IMR-90 (cell line): ENCODE results near the gene MALL. TPM values are rescaled to one million over a fixed set of nuclear protein-coding genes. Genes with fewer than 3 reads are reported as not detected.

Experiments
- ATAC-seq: fragments of 200-7000 bp; cut with Tn5 transposase; 2 replicates; pipeline ENCODE4 v1.9.1; 2020; ENCODE audit warnings: low read depth, mild to moderate bottlenecking, moderate library complexity
- BruUV-seq: library from RNA; stranded (reverse); fragments of 400-500 nt; replicated peaks from 2 replicates; lab custom pipeline; 2021; lab: Mats Ljungman, UMichigan
- CTCF ChIA-PET: fragments of 300-600 bp; formaldehyde crosslinking; extraction: SDS; loops from one replicate; lab custom pipeline; 2021; ENCODE audit warnings: antibody characterized with exemption; lab: Yijun Ruan, JAX
- POLR2A ChIA-PET: fragments of 300-600 bp; sonication (Branson Sonifier 250); formaldehyde crosslinking; loops from one replicate; lab custom pipeline; 2022; ENCODE audit warnings: antibody characterized with exemption; ENCODE audit not compliant: unreplicated experiment; lab: Charles Lee
- DNase-seq: peaks from one replicate; pipeline ENCODE4 v3.0.0; 2013
- H2AFZ ChIP-seq: replicated peaks from 2 replicates; pipeline ENCODE3; 2013; ENCODE audit warnings: low read length, mild to moderate bottlenecking; ENCODE audit not compliant: poor library complexity
- H2AK5ac ChIP-seq: 2 replicates; pipeline ENCODE4 v1.6.1; 2013; ENCODE audit warnings: low read depth, low read length, inconsistent platforms
- H2AK9ac ChIP-seq: replicated peaks from 2 replicates; pipeline ENCODE3; 2013; ENCODE audit warnings: mild to moderate bottlenecking, low read depth, low read length, moderate library complexity; ENCODE audit not compliant: poor library complexity
- H2BK120ac ChIP-seq: 2 replicates; pipeline ENCODE4 v1.6.1; 2013; ENCODE audit warnings: low read depth, low read length, inconsistent platforms
- H2BK15ac ChIP-seq: 3 replicates; pipeline ENCODE4 v1.6.1; 2013; ENCODE audit warnings: low read depth, low read length, inconsistent platforms
- H2BK20ac ChIP-seq: 2 replicates; pipeline ENCODE4 v1.6.1; 2013; ENCODE audit warnings: low read depth, mild to moderate bottlenecking, inconsistent platforms, low read length, moderate library complexity
- H2BK5ac ChIP-seq: 2 replicates; pipeline ENCODE4 v1.6.1; 2013; ENCODE audit warnings: mild to moderate bottlenecking, low read depth, low read length, inconsistent platforms; ENCODE audit not compliant: poor library complexity, severe bottlenecking
- H3K14ac ChIP-seq: replicated peaks from 2 replicates; pipeline ENCODE4 v1.6.1; 2013; ENCODE audit warnings: low read depth, low read length, inconsistent platforms
- H3K18ac ChIP-seq: 2 replicates; pipeline ENCODE4 v1.6.1; 2013; ENCODE audit warnings: low read depth, low read length, control low read depth
- H3K23ac ChIP-seq: 2 replicates; pipeline ENCODE4 v1.6.1; 2013; ENCODE audit warnings: low read depth, low read length, inconsistent platforms
- H3K27ac ChIP-seq: 2 replicates; pipeline ENCODE4 v1.5.1; 2013; ENCODE audit warnings: mild to moderate bottlenecking, control low read depth, low read length; ENCODE audit not compliant: insufficient read depth
- H3K27me3 ChIP-seq: 2 replicates; pipeline ENCODE4 v1.6.1; 2013; ENCODE audit warnings: low read length; ENCODE audit not compliant: control insufficient read depth, insufficient read depth
- H3K36me3 ChIP-seq: 2 replicates; pipeline ENCODE4 v1.6.1; 2013; ENCODE audit warnings: low read length, mixed read lengths; ENCODE audit not compliant: control insufficient read depth, insufficient read depth
- H3K4ac ChIP-seq: 2 replicates; pipeline ENCODE4 v1.6.1; 2013; ENCODE audit warnings: low read depth, low read length, inconsistent platforms
- H3K4me1 ChIP-seq: 2 replicates; pipeline ENCODE4 v1.6.1; 2013; ENCODE audit warnings: low read length, mixed read lengths; ENCODE audit not compliant: control insufficient read depth, insufficient read depth
- H3K4me2 ChIP-seq: 2 replicates; pipeline ENCODE4 v1.6.1; 2013; ENCODE audit warnings: low read depth, mild to moderate bottlenecking, control low read depth, low read length, moderate library complexity
- H3K4me3 ChIP-seq: 2 replicates; pipeline ENCODE4 v1.5.1; 2013; ENCODE audit warnings: low read depth, mild to moderate bottlenecking, control low read depth, low read length, moderate library complexity; ENCODE audit not compliant: insufficient read depth
- H3K56ac ChIP-seq: 2 replicates; pipeline ENCODE4 v1.6.1; 2013; ENCODE audit warnings: low read length, inconsistent platforms; ENCODE audit not compliant: insufficient read depth; ENCODE audit errors: extremely low read depth
- H3K79me1 ChIP-seq, 2 experiments: 2 replicates each; pipeline ENCODE4 v1.6.1; 2013; ENCODE audit warnings: low read length in 2 of 2, inconsistent platforms in 1 of 2, low read depth in 1 of 2
- H3K9ac ChIP-seq: 2 replicates; pipeline ENCODE4 v1.6.1; 2013; ENCODE audit warnings: low read depth, low read length, control low read depth
- H3K9me1 ChIP-seq: 2 replicates; pipeline ENCODE4 v1.6.1; 2013; ENCODE audit warnings: low read length, inconsistent platforms; ENCODE audit not compliant: insufficient read depth
- H3K9me3 ChIP-seq: 2 replicates; pipeline ENCODE4 v1.6.1; 2013; ENCODE audit warnings: low read length; ENCODE audit not compliant: control insufficient read depth, insufficient read depth
- H4K20me1 ChIP-seq: 2 replicates; pipeline ENCODE4 v1.6.1; 2013; ENCODE audit warnings: low read length, inconsistent platforms; ENCODE audit not compliant: insufficient read depth
- H4K5ac ChIP-seq: 2 replicates; pipeline ENCODE4 v1.6.1; 2013; ENCODE audit warnings: mild to moderate bottlenecking, low read depth, low read length, control low read depth
- H4K8ac ChIP-seq, 2 experiments: 2 replicates each; pipeline ENCODE4 v1.6.1; 2013; ENCODE audit warnings: low read depth in 2 of 2, low read length in 2 of 2, control low read depth in 1 of 2, inconsistent platforms in 1 of 2
- H4K91ac ChIP-seq: 2 replicates; pipeline ENCODE4 v1.6.1; 2013; ENCODE audit warnings: low read depth, low read length, inconsistent platforms; ENCODE audit not compliant: insufficient read depth
- CHD1 ChIP-seq: IDR thresholded peaks from 2 replicates; pipeline ENCODE4 v1.6.1; 2012; ENCODE audit warnings: low read depth, low read length, improper control_type of control experiment
- CTCF ChIP-seq: conservative IDR thresholded peaks from 2 replicates; pipeline ENCODE4 v1.5.1; 2012; ENCODE audit warnings: mild to moderate bottlenecking, low read depth, low read length, improper control_type of control experiment
- ELK1 ChIP-seq: fragments of 150-350 bp; IDR thresholded peaks from 2 replicates; pipeline ENCODE4 v1.6.1; 2016; ENCODE audit warnings: low read depth, mild to moderate bottlenecking, low read length, moderate library complexity, borderline replicate concordance
- FOS ChIP-seq: fragments of 150-350 bp; IDR thresholded peaks from 2 replicates; pipeline ENCODE4 v1.6.1; 2016; ENCODE audit warnings: low read depth, low read length
- NFE2L2 ChIP-seq: fragments of 150-350 bp; IDR thresholded peaks from 2 replicates; pipeline ENCODE4 v1.6.1; 2016; ENCODE audit warnings: low read depth, mild to moderate bottlenecking, low read length
- POLR2A ChIP-seq: IDR thresholded peaks from 2 replicates; pipeline ENCODE4 v1.6.1; 2012; ENCODE audit warnings: mild to moderate bottlenecking, low read depth, low read length
- RCOR1 ChIP-seq: IDR thresholded peaks from 2 replicates; pipeline ENCODE4 v1.6.1; 2012; ENCODE audit warnings: mild to moderate bottlenecking, low read length, improper control_type of control experiment; ENCODE audit not compliant: insufficient replicate concordance
- RFX5 ChIP-seq: IDR thresholded peaks from 2 replicates; pipeline ENCODE4 v1.8.0; 2012; ENCODE audit warnings: low read depth, mild to moderate bottlenecking, low read length, moderate library complexity
- SMC3 ChIP-seq: fragments of 150-350 bp; IDR thresholded peaks from 2 replicates; pipeline ENCODE4 v1.6.1; 2016; ENCODE audit warnings: low read depth, mild to moderate bottlenecking, antibody characterized with exemption, low read length, moderate library complexity
- USF2 ChIP-seq: fragments of 150-350 bp; IDR thresholded peaks from 2 replicates; pipeline ENCODE4 v1.6.1; 2017; ENCODE audit warnings: mild to moderate bottlenecking, antibody characterized with exemption, low read length, low read depth
- dilution Hi-C: fragments of 300-500 bp; cut with HindIII; formaldehyde crosslinking; loops from one replicate; pipeline ENCODE4 v1.14.3; 2018; ENCODE audit warnings: low sequenced_read_pairs; ENCODE audit not compliant: unreplicated experiment
- in situ Hi-C: fragments of 300-500 bp; cut with MboI; formaldehyde crosslinking; loops from 3 replicates; pipeline ENCODE4 v1.14.3; 2019; ENCODE audit warnings: low sequenced_read_pairs, inconsistent platforms, mixed read lengths
- intact Hi-C: fragments of 100-400 bp; cut with micrococcal nuclease; formaldehyde crosslinking; loops from 2 replicates; pipeline ENCODE4 v1.10.0; 2022
- polyA plus RNA-seq, 3 experiments: library from polyadenylated mRNA; depleted of rRNA; stranded (reverse); fragments of >200 nt; gene quantifications; 2 replicates each; pipeline ENCODE4 v1.2.3, GENCODE V29; 2012; ENCODE audit warnings: low replicate concordance in 1 of 3
- total RNA-seq: library from RNA; depleted of rRNA; stranded (reverse); fragments of >200 nt; gene quantifications from 2 replicates; pipeline ENCODE4 v1.2.3, GENCODE V29; 2012

MALL gene
- total and polyA plus RNA-seq, 2 of the 4 experiments (the other 2 are of a cell fraction), result 1.6 TPM

- H4K91ac ChIP-seq, result no peak overlapping the region
- TF ChIP-seq NFE2L2, result no peak
- TF ChIP-seq SMC3, result no peak
- TF ChIP-seq CHD1, result no peak
- no peak for TF ChIP-seq CTCF
- TF ChIP-seq POLR2A, result no peak
- TF ChIP-seq ELK1, result no peak
- no peak for TF ChIP-seq USF2
- no peak for TF ChIP-seq FOS
- TF ChIP-seq RFX5, result no peak
- no peak for TF ChIP-seq RCOR1
- ATAC-seq, result no peak
- in situ Hi-C loops (no loop called here), dilution Hi-C loops (no loop called here), intact Hi-C loops (no loop called here)
- H3K36me3 ChIP-seq, result no peaks in the 10 kb centered on the region
- no peaks in the 10 kb centered on the region for H3K9me3 ChIP-seq
- no peak overlapping the region for H2AK9ac ChIP-seq
- H4K20me1 ChIP-seq, result no peaks in the 10 kb centered on the region
- no peaks in the 10 kb centered on the region for H3K27me3 ChIP-seq
- no peak overlapping the region for H3K4me3 ChIP-seq
- no peaks in the 10 kb centered on the region for H3K9me1 ChIP-seq
- ChIA-PET CTCF (no interaction called here), POLR2A (no interaction called here)
- H2BK20ac ChIP-seq, result no peak overlapping the region
- H2AFZ ChIP-seq, result no peak overlapping the region
- no peak overlapping the region for H3K23ac ChIP-seq
- no peak overlapping the region for H2BK15ac ChIP-seq
- H3K79me1 ChIP-seq, result no peaks in the 10 kb centered on the region
- no peak for DNase-seq
- H2BK5ac ChIP-seq, result no peak overlapping the region
- no peak overlapping the region for H2BK120ac ChIP-seq
- no peak overlapping the region for H4K8ac ChIP-seq
- H3K4me1 ChIP-seq, result no peaks in the 10 kb centered on the region
- no peak overlapping the region for H4K5ac ChIP-seq
- no peak overlapping the region for H3K18ac ChIP-seq
- H3K4me2 ChIP-seq, result no peak overlapping the region
- H3K4ac ChIP-seq, result no peak overlapping the region
- no peak overlapping the region for H3K9ac ChIP-seq
- H3K14ac ChIP-seq, result no peak overlapping the region
- H3K56ac ChIP-seq, result no peak overlapping the region
- BruUV-seq, result no TSS peak
- no peak overlapping the region for H3K27ac ChIP-seq
- no peak overlapping the region for H2AK5ac ChIP-seq
Measured at GRCh38 chr2:110143982-110144381, 28.4 kb upstream of the MALL start.
